ENCODE measurements around the gene RETREG2.

RETREG2 gene

GRCh38 chr2:219177552-219178376 is at the start of gene RETREG2:
Gene RETREG2 (plus strand): TSS chr2:219178275. CDS start chr2:219178353, 78 bp downstream.
- DNase-seq, result peak; percentile 87

GRCh38 chr2:219128396-219128795 is 49.7 kb upstream of the RETREG2 start:
- no peak for DNase-seq

- DNase-seq, result no peak
These were observed 48.5 kb upstream of the RETREG2 start for GRCh38 chr2:219129589-219129988.

GRCh38 chr2:219131327-219131726 is 46.7 kb upstream of the RETREG2 start:
- DNase-seq, result no peak

GRCh38 chr2:219131744-219132143 is 46.3 kb upstream of the RETREG2 start:
- no peak for DNase-seq

- no peak for DNase-seq
These were observed 44.1 kb upstream of the RETREG2 start for GRCh38 chr2:219133976-219134375.

- no peak for DNase-seq
These were observed 37.4 kb upstream of the RETREG2 start for GRCh38 chr2:219140722-219141121.

GRCh38 chr2:219142329-219142728 is 35.7 kb upstream of the RETREG2 start:
- no peak for DNase-seq

- no peak for DNase-seq
These were observed 28.4 kb upstream of the RETREG2 start for GRCh38 chr2:219149667-219150066.

- DNase-seq, result peak; percentile 87
These were observed 22.9 kb upstream of the RETREG2 start for GRCh38 chr2:219155054-219155644.

- DNase-seq, result no peak
These were observed 20.7 kb upstream of the RETREG2 start for GRCh38 chr2:219157396-219157795.

- no peak for DNase-seq
These were observed 20.1 kb upstream of the RETREG2 start for GRCh38 chr2:219158025-219158424.

- no peak for DNase-seq
These were observed 19.5 kb upstream of the RETREG2 start for GRCh38 chr2:219158586-219158985.

GRCh38 chr2:219159771-219160185 is 18.3 kb upstream of the RETREG2 start:
- no peak for DNase-seq

- peak; percentile 92 for DNase-seq
These were observed 17.7 kb upstream of the RETREG2 start, which contains the start of gene NHEJ1 for GRCh38 chr2:219160186-219161017. Gene NHEJ1 (minus strand): TSS chr2:219160815. CDS start chr2:219158362, 2,453 bp downstream.

- no peak for DNase-seq
These were observed 17.0 kb upstream of the RETREG2 start for GRCh38 chr2:219161097-219161496.

GRCh38 chr2:219163156-219163555 is 14.9 kb upstream of the RETREG2 start:
- no peak for DNase-seq

- no peak for DNase-seq
These were observed 12.8 kb upstream of the RETREG2 start for GRCh38 chr2:219165058-219165911.

GRCh38 chr2:219167997-219168396 is 10.1 kb upstream of the RETREG2 start:
- no peak for DNase-seq

GRCh38 chr2:219168526-219168925 is 9.5 kb upstream of the RETREG2 start:
- DNase-seq, result no peak

GRCh38 chr2:219168932-219169331 is 9.1 kb upstream of the RETREG2 start:
- DNase-seq, result no peak

- DNase-seq, result no peak
These were observed 8.0 kb upstream of the RETREG2 start, which contains the start of gene SLC23A3 for GRCh38 chr2:219169930-219170654. Gene SLC23A3 (minus strand): TSS chr2:219170029. CDS start chr2:219169984, 45 bp downstream.
